ENCODE data around the gene MYCBP2.
A peak's percentile ranks its signal among the peaks of the same experiment; 100 is the strongest.
"Not testable (repeated sequence)": the region's sequence is repeated elsewhere in the genome, so short reads cannot be mapped to it uniquely, and the experiment has no call there.

The MYCBP2 gene

GRCh38 chr13:77219401-77219800 is 107.5 kb downstream of the MYCBP2 start:
- no peak for DNase-seq (ENCODE audit: low read depth)
- no peak for TF ChIP-seq CTCF (conservative IDR thresholded peaks at IDR 0.05; ENCODE audit: low read length)
- H3K4me3 ChIP-seq (ENCODE audit: low read length), result no peak overlapping the region

DNA sequence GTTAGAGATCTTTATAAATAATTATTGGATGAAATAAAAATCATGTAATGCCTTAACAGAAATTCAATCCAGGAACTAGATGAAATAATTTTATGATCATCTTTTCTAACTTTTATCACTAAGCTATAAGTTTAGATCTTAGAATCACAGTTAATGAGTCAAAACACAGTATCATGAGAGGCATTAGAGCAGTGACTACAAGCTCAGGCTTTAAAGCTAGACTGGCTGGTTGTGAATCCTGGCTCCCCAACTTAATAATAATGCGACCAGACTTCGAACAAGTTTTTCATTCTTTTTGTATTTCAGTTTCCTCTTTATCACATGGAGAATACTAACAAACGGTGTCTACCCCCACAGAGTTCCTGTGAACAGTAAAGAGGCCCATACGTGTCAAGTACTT is 108.6 kb downstream of the MYCBP2 start:
- no peak for DNase-seq (ENCODE audit: low read depth)
- H3K4me3 ChIP-seq (ENCODE audit: low read length), result no peak overlapping the region
- no peak for TF ChIP-seq CTCF (conservative IDR thresholded peaks at IDR 0.05; ENCODE audit: low read length)

GRCh38 chr13:77215543-77215942 is 111.4 kb downstream of the MYCBP2 start:
- no peak for TF ChIP-seq CTCF (conservative IDR thresholded peaks at IDR 0.05; ENCODE audit: low read length)
- H3K4me3 ChIP-seq (ENCODE audit: low read length), result no peak overlapping the region
- DNase-seq (ENCODE audit: low read depth), result no peak

DNA sequence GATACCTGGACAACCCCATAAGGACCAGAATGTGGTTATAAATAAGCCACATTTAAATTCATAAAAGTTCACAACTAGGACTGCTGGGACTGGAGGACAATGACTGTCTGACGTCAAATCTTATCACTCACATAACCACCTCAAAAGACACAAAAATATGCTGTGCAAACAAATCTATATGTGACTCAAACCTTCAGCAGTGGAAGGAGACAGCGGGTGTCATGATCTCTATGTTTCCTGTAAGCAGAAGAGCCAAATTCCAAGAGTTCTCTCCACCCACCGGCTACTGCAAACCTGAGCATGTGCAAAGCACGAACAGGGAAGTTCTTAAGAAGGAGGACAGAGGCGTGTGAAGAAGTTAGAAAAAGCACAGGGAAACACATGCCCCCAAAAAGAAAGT is 113.2 kb downstream of the MYCBP2 start:
- no peak for DNase-seq (ENCODE audit: low read depth)
- no peak overlapping the region for H3K4me3 ChIP-seq (ENCODE audit: low read length)
- TF ChIP-seq CTCF (conservative IDR thresholded peaks at IDR 0.05; ENCODE audit: low read length), result no peak

GRCh38 chr13:77207943-77208342 is 119.0 kb downstream of the MYCBP2 start:
- no peak for TF ChIP-seq CTCF (conservative IDR thresholded peaks at IDR 0.05; ENCODE audit: low read length)
- peak; percentile 88 for DNase-seq (ENCODE audit: low read depth)
- H3K4me3 ChIP-seq (ENCODE audit: low read length), result no peak overlapping the region

GRCh38 chr13:77198995-77199394 is 127.9 kb downstream of the MYCBP2 start:
- H3K4me3 ChIP-seq (ENCODE audit: low read length); DNase-seq (ENCODE audit: low read depth): not testable (repeated sequence)

GRCh38 chr13:77196052-77196618 is 130.8 kb downstream of the MYCBP2 start:
- no peak overlapping the region for H3K4me3 ChIP-seq (ENCODE audit: low read length)
- no peak for DNase-seq (ENCODE audit: low read depth)
- TF ChIP-seq CTCF (conservative IDR thresholded peaks at IDR 0.05; ENCODE audit: low read length), result no peak

Measured in AG10803 (cell line).